CD1c-positive myeloid dendritic cell (primary cell): ENCODE data around the gene CCR4.
"Not testable (repeated sequence)": the region's sequence is repeated elsewhere in the genome, so short reads cannot be mapped to it uniquely, and the experiment has no call there.

ENCODE experiments used
- DNase-seq: peaks from one replicate; pipeline ENCODE4 v3.0.0-alpha.2; 2016; ENCODE audit errors: extremely low spot score

The CCR4 gene

GRCh38 chr3:32951410-32951811, at the start of gene CCR4:
Gene CCR4 (plus strand): TSS chr3:32951644. CDS start chr3:32953423, 1,779 bp downstream.
- DNase-seq = peak; percentile 21

GRCh38 chr3:32902887-32903371, 48.5 kb upstream of the CCR4 start:
- not testable (repeated sequence) for DNase-seq

GRCh38 chr3:32903953-32904352, 47.5 kb upstream of the CCR4 start:
- no peak for DNase-seq

- DNase-seq = no peak
Observed at GRCh38 chr3:32909999-32910398, 41.4 kb upstream of the CCR4 start.

GRCh38 chr3:32910954-32911353, 40.5 kb upstream of the CCR4 start:
- no peak for DNase-seq

- no peak for DNase-seq
Observed at GRCh38 chr3:32912046-32912445, 39.4 kb upstream of the CCR4 start.

- no peak for DNase-seq
Observed at GRCh38 chr3:32913790-32914446, 37.5 kb upstream of the CCR4 start.

GRCh38 chr3:32919920-32920319, 31.5 kb upstream of the CCR4 start:
- no peak for DNase-seq

- DNase-seq = no peak
Observed at GRCh38 chr3:32922078-32922477, 29.4 kb upstream of the CCR4 start.

GRCh38 chr3:32930161-32930560, 21.3 kb upstream of the CCR4 start:
- no peak for DNase-seq

- not testable (repeated sequence) for DNase-seq
Observed at GRCh38 chr3:32931273-32931672, 20.2 kb upstream of the CCR4 start.

- peak; percentile 35 for DNase-seq
Observed at GRCh38 chr3:32934150-32934742, 17.2 kb upstream of the CCR4 start.

- DNase-seq = no peak
Observed at GRCh38 chr3:32937331-32937730, 14.1 kb upstream of the CCR4 start.

GRCh38 chr3:32939531-32940284, 11.7 kb upstream of the CCR4 start:
- DNase-seq = not testable (repeated sequence)

- DNase-seq = no peak
Observed at GRCh38 chr3:32940726-32941125, 10.7 kb upstream of the CCR4 start.

- DNase-seq = no peak
Observed at GRCh38 chr3:32945136-32945535, 6.3 kb upstream of the CCR4 start.

- DNase-seq = not testable (repeated sequence)
Observed at GRCh38 chr3:32945598-32945997, 5.8 kb upstream of the CCR4 start.

- DNase-seq = no peak
Observed at GRCh38 chr3:32946973-32947788, 4.3 kb upstream of the CCR4 start.

GRCh38 chr3:32947789-32948238, 3.6 kb upstream of the CCR4 start:
- DNase-seq = peak; percentile 89

- no peak for DNase-seq
Observed at GRCh38 chr3:32948625-32949445, 2.6 kb upstream of the CCR4 start.

- DNase-seq = no peak
Observed at GRCh38 chr3:32950516-32950915, 928 bp upstream of the CCR4 start.
